GM12875 (cell line): Measurements from ENCODE around the gene LMO7.
A peak's percentile ranks its signal among the peaks of the same experiment; 100 is the strongest.

Experiments
- H3K4me3 ChIP-seq: one replicate; pipeline ENCODE4 v1.5.1; 2011; ENCODE audit warnings: low read depth, low read length, control low read depth
- TF ChIP-seq, protein P1 (sequence below): IDR thresholded peaks from 2 replicates; pipeline ENCODE4 v1.5.1; 2011; ENCODE audit warnings: low read depth, mild to moderate bottlenecking, control low read depth, inconsistent platforms, low read length, moderate library complexity, borderline replicate concordance; ENCODE audit not compliant: insufficient read depth

LMO7 gene

DNA sequence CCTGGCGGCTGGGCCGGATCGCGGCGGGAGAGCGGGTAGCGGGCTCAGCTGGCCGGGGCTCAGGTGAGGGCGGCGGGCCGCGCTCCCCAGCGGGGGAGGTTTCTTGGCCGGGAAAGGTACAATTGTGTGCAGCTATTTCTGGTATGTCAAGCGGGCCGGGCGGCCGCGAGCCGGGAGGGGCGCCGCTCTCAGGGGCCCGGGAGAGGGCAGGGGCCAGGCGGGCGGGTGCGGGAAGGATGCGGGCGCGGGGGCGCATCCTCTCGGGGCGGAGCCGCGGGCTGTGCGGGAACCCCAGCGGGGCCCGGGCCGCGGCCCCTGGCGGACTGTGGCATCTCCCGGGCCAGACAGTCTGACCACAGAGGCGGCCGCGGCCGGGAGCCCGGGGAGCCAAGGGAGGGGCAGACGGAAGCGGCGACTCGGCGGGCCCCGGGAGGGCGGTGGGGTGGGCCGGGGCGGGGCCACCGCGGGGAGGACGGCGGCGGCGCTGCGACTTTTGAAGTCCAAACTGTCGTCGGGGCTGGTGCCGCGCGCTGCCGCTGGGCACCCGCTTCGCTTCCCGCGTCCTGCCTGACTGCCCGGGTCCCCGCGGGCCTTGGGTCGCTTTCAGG is at the start of gene LMO7:
Gene LMO7 (plus strand): TSS at position 503 of the 608 bp plus-strand sequence. CDS start 328 bp downstream, outside the sequence.
- TF ChIP-seq, protein P1, sequence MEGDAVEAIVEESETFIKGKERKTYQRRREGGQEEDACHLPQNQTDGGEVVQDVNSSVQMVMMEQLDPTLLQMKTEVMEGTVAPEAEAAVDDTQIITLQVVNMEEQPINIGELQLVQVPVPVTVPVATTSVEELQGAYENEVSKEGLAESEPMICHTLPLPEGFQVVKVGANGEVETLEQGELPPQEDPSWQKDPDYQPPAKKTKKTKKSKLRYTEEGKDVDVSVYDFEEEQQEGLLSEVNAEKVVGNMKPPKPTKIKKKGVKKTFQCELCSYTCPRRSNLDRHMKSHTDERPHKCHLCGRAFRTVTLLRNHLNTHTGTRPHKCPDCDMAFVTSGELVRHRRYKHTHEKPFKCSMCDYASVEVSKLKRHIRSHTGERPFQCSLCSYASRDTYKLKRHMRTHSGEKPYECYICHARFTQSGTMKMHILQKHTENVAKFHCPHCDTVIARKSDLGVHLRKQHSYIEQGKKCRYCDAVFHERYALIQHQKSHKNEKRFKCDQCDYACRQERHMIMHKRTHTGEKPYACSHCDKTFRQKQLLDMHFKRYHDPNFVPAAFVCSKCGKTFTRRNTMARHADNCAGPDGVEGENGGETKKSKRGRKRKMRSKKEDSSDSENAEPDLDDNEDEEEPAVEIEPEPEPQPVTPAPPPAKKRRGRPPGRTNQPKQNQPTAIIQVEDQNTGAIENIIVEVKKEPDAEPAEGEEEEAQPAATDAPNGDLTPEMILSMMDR = no peak

DNA sequence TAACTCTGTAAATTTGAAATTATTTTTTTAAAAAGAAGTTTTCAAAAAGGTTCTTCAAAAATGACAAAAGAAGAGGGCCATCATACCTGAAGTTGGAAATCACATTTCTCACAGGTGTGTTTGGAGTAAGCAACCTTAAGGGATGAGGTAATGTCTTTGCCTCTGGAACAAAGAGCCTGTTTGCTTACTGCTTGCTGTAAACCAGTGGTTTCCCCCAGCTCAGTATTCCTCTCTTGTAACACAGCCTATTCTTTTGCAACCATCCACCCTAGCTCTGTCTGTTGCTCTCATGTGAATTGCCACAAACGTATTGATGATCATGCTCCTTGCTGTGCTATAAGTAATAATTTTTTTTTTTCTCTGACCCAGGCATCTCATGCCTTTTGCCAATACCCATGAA is 48.5 kb upstream of the LMO7 start:
- TF ChIP-seq, protein P1 = no peak
- H3K4me3 ChIP-seq = no peak overlapping the region

More for the DNA sequence above, at the start of gene LMO7:
- peak within 1 kb of the TSS; percentile 81 for H3K4me3 ChIP-seq

DNA sequence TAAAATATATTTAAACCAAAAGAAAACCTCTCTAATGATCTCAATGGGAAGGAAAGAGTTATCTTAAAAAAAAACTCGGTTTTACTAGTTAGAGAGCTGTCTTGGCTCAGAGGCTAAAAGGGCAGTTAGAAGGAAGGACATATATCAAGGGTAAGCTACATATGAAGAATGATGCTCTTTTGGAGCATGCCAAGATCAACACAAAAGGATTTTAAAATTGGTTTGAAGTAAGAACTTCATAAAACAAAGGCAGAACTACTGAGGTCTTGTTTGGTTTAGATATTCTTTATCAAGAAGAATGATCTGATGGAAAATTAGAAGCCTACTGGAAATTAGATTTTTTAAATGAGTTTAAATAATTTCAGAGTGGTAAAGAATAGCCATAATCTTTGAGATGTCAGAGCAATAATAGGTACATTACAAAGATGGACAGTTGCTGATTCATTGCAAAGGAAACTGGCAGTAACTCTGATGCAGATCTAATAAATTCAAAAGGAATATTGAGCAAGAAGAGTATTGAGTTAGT is 39.4 kb upstream of the LMO7 start:
- no peak overlapping the region for H3K4me3 ChIP-seq
- TF ChIP-seq, protein P1 = no peak

DNA sequence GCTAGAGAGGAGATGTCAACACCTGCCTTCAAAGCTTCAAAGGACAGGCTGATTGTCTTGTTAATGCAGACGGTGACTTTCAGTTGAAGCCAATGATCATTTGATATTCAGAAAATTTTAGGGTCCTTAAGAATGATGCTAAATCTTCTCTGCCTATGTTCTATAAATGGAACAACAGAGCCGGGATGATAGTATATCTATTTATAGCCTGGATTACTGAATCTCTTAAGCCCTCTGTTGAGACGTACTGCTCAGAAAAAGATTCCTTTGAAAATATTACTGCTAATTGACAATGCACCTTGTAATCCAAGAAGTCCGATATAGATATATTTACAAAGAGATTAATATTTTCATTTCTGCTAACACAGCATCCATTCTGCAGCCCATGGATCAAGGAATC is 35.8 kb upstream of the LMO7 start:
- H3K4me3 ChIP-seq = no peak overlapping the region
- TF ChIP-seq, protein P1 = no peak

DNA sequence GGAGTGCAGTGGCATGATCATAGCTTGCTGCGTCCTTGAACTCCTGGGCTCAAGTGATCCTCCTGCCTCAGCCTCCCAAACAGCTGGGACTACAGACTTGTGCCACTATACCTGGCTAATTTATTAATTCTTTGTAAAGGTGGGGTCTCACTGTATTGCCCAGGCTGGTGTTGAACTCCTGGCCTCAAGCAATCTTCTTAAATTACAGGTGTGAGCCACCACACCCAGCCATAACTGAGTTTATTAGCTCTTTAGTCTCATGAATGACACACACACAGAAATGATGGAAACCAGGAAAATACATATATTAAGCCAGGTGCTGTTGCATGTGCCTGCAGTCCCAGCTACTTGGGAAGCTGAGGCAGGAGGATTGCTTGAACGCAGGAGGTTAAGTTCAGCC is 33.1 kb upstream of the LMO7 start:
- H3K4me3 ChIP-seq = no peak overlapping the region
- TF ChIP-seq, protein P1 = no peak

DNA sequence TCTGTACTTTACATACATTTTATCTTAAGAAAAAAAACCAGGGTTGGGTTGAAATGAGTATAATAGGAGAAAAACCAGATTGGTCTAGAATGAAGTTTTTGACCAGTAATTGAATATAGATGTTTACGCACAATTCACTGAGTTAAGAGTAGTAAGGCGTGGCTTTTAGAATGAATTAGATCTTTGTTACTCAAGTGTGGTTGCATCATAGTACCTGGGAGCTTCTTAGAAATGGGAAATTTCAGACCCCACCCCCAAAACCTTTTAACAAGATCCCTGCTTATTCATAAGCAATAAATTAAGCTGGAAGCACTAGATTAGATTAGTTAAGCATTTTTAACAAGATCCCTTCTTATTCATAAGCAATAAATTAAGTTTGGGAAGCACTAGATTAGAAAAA is 28.7 kb upstream of the LMO7 start:
- TF ChIP-seq, protein P1 = no peak
- H3K4me3 ChIP-seq = no peak overlapping the region

DNA sequence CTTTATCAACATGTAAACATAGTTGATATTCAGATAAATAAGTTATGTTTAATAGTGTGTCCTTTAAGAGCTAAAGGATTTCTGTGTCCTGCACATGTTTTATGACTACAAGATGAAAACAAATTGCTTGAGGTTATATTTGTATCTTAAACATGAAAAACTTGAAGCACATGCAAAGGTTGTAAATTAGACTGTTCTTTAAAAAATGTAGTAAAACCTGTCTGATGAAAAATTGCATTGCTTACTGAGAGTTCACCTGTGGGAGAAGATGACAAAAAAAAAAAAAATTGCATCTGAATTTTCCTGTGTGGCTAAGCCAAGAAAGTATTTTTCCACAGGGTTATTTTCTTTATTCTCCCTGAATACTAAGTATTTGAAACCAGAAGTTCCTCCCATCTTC is 25.7 kb upstream of the LMO7 start:
- TF ChIP-seq, protein P1 = no peak
- no peak overlapping the region for H3K4me3 ChIP-seq
